OCI-LY3 (cell line): ENCODE results near the gene DYRK2.
"Not testable (repeated sequence)": the region's sequence is repeated elsewhere in the genome, so short reads cannot be mapped to it uniquely, and the experiment has no call there.

Experiments
- H2AFZ ChIP-seq: fragments of 200-600, 300-600 bp; shearing (Covaris generic); 2 replicates; pipeline ENCODE4 v1.6.0; 2014; ENCODE audit warnings: antibody characterized with exemption, low read depth, low read length
- H3K27ac ChIP-seq: fragments of 200-600, 300-600 bp; sonication (generic); 2 replicates; pipeline ENCODE4 v1.5.1; 2014; ENCODE audit warnings: mild to moderate bottlenecking, low read length, moderate library complexity, mixed read lengths
- H3K27me3 ChIP-seq: fragments of 200-600, 300-600 bp; sonication (generic); 2 replicates; pipeline ENCODE4 v1.6.1; 2014; ENCODE audit warnings: low read depth, low read length, mixed read lengths
- H3K36me3 ChIP-seq: fragments of 200-600, 300-600 bp; sonication (generic); replicated peaks from 2 replicates; pipeline ENCODE3; 2014; ENCODE audit warnings: low read depth, low read length, mixed read lengths
- H3K4me1 ChIP-seq: fragments of 300-600, 200-600 bp; sonication (generic); 2 replicates; pipeline ENCODE4 v1.6.1; 2014; ENCODE audit warnings: low read length, mixed read lengths
- H3K4me2 ChIP-seq: fragments of 200-600, 300-600 bp; sonication (generic); 2 replicates; pipeline ENCODE4 v1.6.1; 2014; ENCODE audit warnings: low read length, mixed read lengths
- H3K4me3 ChIP-seq: fragments of 300-600, 200-600 bp; sonication (generic); 2 replicates; pipeline ENCODE4 v1.5.1; 2014; ENCODE audit warnings: antibody characterized with exemption, mild to moderate bottlenecking, low read length, moderate library complexity
- H3K79me2 ChIP-seq: fragments of 300-600, 200-600 bp; shearing (Covaris generic); 2 replicates; pipeline ENCODE4 v1.6.1; 2014; ENCODE audit warnings: mild to moderate bottlenecking, low read length, mixed read lengths
- H3K9ac ChIP-seq: fragments of 300-600, 200-600 bp; shearing (Covaris generic); 2 replicates; pipeline ENCODE4 v1.6.0; 2014; ENCODE audit warnings: mild to moderate bottlenecking, low read length, moderate library complexity
- H3K9me3 ChIP-seq: fragments of 200-600, 300-600 bp; shearing (Covaris generic); 2 replicates; pipeline ENCODE4 v1.6.1; 2014; ENCODE audit warnings: low read length, mixed read lengths; ENCODE audit not compliant: insufficient read depth
- H4K20me1 ChIP-seq: fragments of 200-600, 300-600 bp; sonication (generic); 2 replicates; pipeline ENCODE4 v1.6.1; 2016; ENCODE audit warnings: low read length, mixed read lengths; ENCODE audit not compliant: insufficient read depth
- CTCF ChIP-seq: fragments of 200-600, 300-600 bp; sonication (generic); IDR thresholded peaks from 2 replicates; pipeline ENCODE4 v1.5.1; 2014; ENCODE audit warnings: antibody characterized with exemption, low read length, low read depth
- EZH2phosphoT487 ChIP-seq: fragments of 200-600 bp; shearing (Covaris generic); IDR thresholded peaks from 2 replicates; pipeline ENCODE4 v1.6.1; 2018; ENCODE audit warnings: antibody characterized with exemption, mixed run types, low read depth

Gene DYRK2

DNA sequence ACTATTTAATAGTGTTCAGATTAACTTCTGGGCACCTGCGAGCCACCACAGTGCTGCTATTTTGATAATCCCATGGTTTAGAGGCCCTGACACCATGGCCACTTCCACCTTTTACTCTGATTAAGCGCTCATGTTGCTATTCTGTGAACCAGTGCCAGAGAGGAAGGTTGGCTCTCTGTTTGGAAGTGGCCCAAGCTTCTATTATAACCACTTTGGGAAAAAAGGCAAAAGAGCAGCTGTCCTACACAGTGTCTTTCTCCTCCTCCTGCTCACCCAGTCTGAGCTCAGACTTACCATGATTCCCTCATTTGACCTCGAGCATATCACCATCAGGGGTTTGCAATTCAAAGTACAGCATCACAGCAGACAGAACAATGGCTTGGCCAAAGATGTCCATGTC lies 23.3 kb downstream of the DYRK2 start:
- no peak for TF ChIP-seq EZH2phosphoT487
- TF ChIP-seq CTCF = no peak

GRCh38 chr12:67672507-67672906 lies 24.0 kb downstream of the DYRK2 start:
- H3K4me3 ChIP-seq, H3K9ac ChIP-seq, H3K27ac ChIP-seq, H3K4me1 ChIP-seq, H4K20me1 ChIP-seq, H3K36me3 ChIP-seq, H3K79me2 ChIP-seq, H3K27me3 ChIP-seq, H3K9me3 ChIP-seq, H2AFZ ChIP-seq, H3K4me2 ChIP-seq: not testable (repeated sequence)

More for the DNA sequence above, 23.3 kb downstream of the DYRK2 start:
- H3K27me3 ChIP-seq = no peaks in the 10 kb centered on the region
- no peak overlapping the region for H3K4me2 ChIP-seq
- H3K9me3 ChIP-seq = no peaks in the 10 kb centered on the region
- no peak overlapping the region for H3K27ac ChIP-seq
- H3K79me2 ChIP-seq = no peaks in the 10 kb centered on the region
- peaks cover 7% of the 10 kb centered on the region for H3K36me3 ChIP-seq
- no peaks in the 10 kb centered on the region for H4K20me1 ChIP-seq
- H3K4me3 ChIP-seq = no peak overlapping the region
- H3K4me1 ChIP-seq = no peaks in the 10 kb centered on the region
- H2AFZ ChIP-seq = no peak overlapping the region
- H3K9ac ChIP-seq = no peak overlapping the region

- H3K9me3 ChIP-seq = not testable (repeated sequence)
Observed at GRCh38 chr12:67673509-67673908, 25.0 kb downstream of the DYRK2 start.

GRCh38 chr12:67674417-67674816 lies 25.9 kb downstream of the DYRK2 start:
- H3K4me1 ChIP-seq = no peaks in the 10 kb centered on the region
- TF ChIP-seq CTCF (no peak), EZH2phosphoT487 (no peak)
- no peaks in the 10 kb centered on the region for H3K79me2 ChIP-seq
- no peak overlapping the region for H3K27ac ChIP-seq
- no peak overlapping the region for H3K4me3 ChIP-seq
- H2AFZ ChIP-seq = no peak overlapping the region
- H3K36me3 ChIP-seq = peaks cover 7% of the 10 kb centered on the region
- no peaks in the 10 kb centered on the region for H4K20me1 ChIP-seq
- H3K9ac ChIP-seq = no peak overlapping the region
- no peaks in the 10 kb centered on the region for H3K27me3 ChIP-seq
- no peak overlapping the region for H3K4me2 ChIP-seq
- no peaks in the 10 kb centered on the region for H3K9me3 ChIP-seq

More at GRCh38 chr12:67673509-67673908, 25.0 kb downstream of the DYRK2 start:
- not testable (repeated sequence) for H2AFZ ChIP-seq, H3K9ac ChIP-seq, H3K36me3 ChIP-seq, H3K79me2 ChIP-seq, H3K27me3 ChIP-seq, H3K4me3 ChIP-seq, H4K20me1 ChIP-seq, H3K27ac ChIP-seq, H3K4me2 ChIP-seq, H3K4me1 ChIP-seq

GRCh38 chr12:67676624-67677023 lies 28.1 kb downstream of the DYRK2 start:
- Histone ChIP-seq H3K4me1 (no peaks in the 10 kb centered on the region), H3K9ac (no peak overlapping the region), H3K4me2 (no peak overlapping the region), H3K36me3 (peaks cover 7% of the 10 kb centered on the region), H2AFZ (no peak overlapping the region), H3K27ac (no peak overlapping the region), H3K27me3 (no peaks in the 10 kb centered on the region), H3K4me3 (no peak overlapping the region), H3K79me2 (no peaks in the 10 kb centered on the region), H4K20me1 (no peaks in the 10 kb centered on the region), H3K9me3 (no peaks in the 10 kb centered on the region)
- TF ChIP-seq EZH2phosphoT487 = no peak
- no peak for TF ChIP-seq CTCF
